Measurements from ENCODE around the gene WWC2.

DNA sequence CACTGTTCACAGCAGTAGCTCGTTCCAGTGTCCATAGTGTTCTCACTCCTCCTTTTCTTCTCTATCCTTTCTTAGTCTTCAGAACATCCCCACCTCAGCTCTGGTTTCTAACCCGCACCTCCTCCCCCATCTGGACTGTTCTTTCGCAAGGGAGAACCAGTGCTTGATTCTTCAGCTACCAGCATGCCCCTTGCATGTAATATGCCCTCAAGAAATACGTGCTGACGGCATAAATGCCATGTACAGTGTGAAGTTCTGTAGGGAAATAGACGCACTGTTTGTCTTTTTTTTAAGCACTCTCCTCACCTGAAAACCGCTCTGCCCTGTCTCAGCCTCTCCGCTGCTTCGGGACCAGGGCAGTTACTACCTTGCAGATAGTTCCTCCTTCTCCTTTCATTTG lies 215.7 kb downstream of the WWC2 start:
- TF ChIP-seq, protein P1, sequence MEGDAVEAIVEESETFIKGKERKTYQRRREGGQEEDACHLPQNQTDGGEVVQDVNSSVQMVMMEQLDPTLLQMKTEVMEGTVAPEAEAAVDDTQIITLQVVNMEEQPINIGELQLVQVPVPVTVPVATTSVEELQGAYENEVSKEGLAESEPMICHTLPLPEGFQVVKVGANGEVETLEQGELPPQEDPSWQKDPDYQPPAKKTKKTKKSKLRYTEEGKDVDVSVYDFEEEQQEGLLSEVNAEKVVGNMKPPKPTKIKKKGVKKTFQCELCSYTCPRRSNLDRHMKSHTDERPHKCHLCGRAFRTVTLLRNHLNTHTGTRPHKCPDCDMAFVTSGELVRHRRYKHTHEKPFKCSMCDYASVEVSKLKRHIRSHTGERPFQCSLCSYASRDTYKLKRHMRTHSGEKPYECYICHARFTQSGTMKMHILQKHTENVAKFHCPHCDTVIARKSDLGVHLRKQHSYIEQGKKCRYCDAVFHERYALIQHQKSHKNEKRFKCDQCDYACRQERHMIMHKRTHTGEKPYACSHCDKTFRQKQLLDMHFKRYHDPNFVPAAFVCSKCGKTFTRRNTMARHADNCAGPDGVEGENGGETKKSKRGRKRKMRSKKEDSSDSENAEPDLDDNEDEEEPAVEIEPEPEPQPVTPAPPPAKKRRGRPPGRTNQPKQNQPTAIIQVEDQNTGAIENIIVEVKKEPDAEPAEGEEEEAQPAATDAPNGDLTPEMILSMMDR (IDR thresholded peaks at IDR 0.05; ENCODE audit: borderline replicate concordance, extremely low read depth, low read length, poor library complexity, severe bottlenecking) = no peak
- TF ChIP-seq EZH2 (IDR thresholded peaks at IDR 0.05; ENCODE audit: borderline replicate concordance, low read depth, low read length, severe bottlenecking) = no peak
